HG03108 (cell line): ENCODE data around the gene CCDC43.
A peak's percentile ranks its signal among the peaks of the same experiment; 100 is the strongest.
"Not testable (repeated sequence)": the region's sequence is repeated elsewhere in the genome, so short reads cannot be mapped to it uniquely, and the experiment has no call there.

Experiments used
- ATAC-seq: cut with Tn5 transposase; IDR thresholded peaks from one replicate; pipeline ENCODE4 v1.9.1; 2021; ENCODE audit warnings: moderate library complexity; ENCODE audit not compliant: unreplicated experiment

CCDC43 gene

GRCh38 chr17:44689477-44690217, at the start of gene CCDC43:
Gene CCDC43, minus strand, starts transcription at chr17:44689776. Its CDS starts 23 bp downstream, at chr17:44689753.
- peak; percentile 80 for ATAC-seq

GRCh38 chr17:44738214-44738906, 48.8 kb upstream of the CCDC43 start:
- no peak for ATAC-seq

GRCh38 chr17:44736551-44737240, 47.1 kb upstream of the CCDC43 start:
- ATAC-seq = no peak

- no peak for ATAC-seq
These were observed 44.7 kb upstream of the CCDC43 start for GRCh38 chr17:44734272-44734671.

- no peak for ATAC-seq
These were observed 44.2 kb upstream of the CCDC43 start for GRCh38 chr17:44733753-44734152.

- not testable (repeated sequence) for ATAC-seq
These were observed 36.5 kb upstream of the CCDC43 start for GRCh38 chr17:44726121-44726520.

- ATAC-seq = no peak
These were observed 32.7 kb upstream of the CCDC43 start for GRCh38 chr17:44722254-44722653.

- no peak for ATAC-seq
These were observed 29.9 kb upstream of the CCDC43 start for GRCh38 chr17:44719444-44719843.

- peak; percentile 67 for ATAC-seq
These were observed 19.1 kb upstream of the CCDC43 start, which contains the start of gene DBF4B for GRCh38 chr17:44708401-44709263. Gene DBF4B, plus strand, starts transcription at chr17:44708665. Its CDS starts 156 bp downstream, at chr17:44708821.

- ATAC-seq = no peak
These were observed 18.3 kb upstream of the CCDC43 start for GRCh38 chr17:44707755-44708400.

GRCh38 chr17:44700288-44700687, 10.7 kb upstream of the CCDC43 start:
- not testable (repeated sequence) for ATAC-seq

- no peak for ATAC-seq
These were observed 4.0 kb upstream of the CCDC43 start for GRCh38 chr17:44693609-44694008.

GRCh38 chr17:44690746-44691306, 1.2 kb upstream of the CCDC43 start:
- not testable (repeated sequence) for ATAC-seq

- no peak for ATAC-seq
These were observed 700 bp downstream of the CCDC43 start for GRCh38 chr17:44688675-44689476.

- ATAC-seq = no peak
These were observed 1.4 kb downstream of the CCDC43 start for GRCh38 chr17:44688200-44688599.

- ATAC-seq = no peak
These were observed 1.8 kb downstream of the CCDC43 start for GRCh38 chr17:44687756-44688155.

GRCh38 chr17:44683303-44683702, 6.3 kb downstream of the CCDC43 start:
- ATAC-seq = not testable (repeated sequence)

GRCh38 chr17:44677136-44677535, 12.4 kb downstream of the CCDC43 start:
- no peak for ATAC-seq

- ATAC-seq = no peak
These were observed 15.7 kb downstream of the CCDC43 start for GRCh38 chr17:44673893-44674292.
